ENCODE data around the gene CDKL1.

DNA sequence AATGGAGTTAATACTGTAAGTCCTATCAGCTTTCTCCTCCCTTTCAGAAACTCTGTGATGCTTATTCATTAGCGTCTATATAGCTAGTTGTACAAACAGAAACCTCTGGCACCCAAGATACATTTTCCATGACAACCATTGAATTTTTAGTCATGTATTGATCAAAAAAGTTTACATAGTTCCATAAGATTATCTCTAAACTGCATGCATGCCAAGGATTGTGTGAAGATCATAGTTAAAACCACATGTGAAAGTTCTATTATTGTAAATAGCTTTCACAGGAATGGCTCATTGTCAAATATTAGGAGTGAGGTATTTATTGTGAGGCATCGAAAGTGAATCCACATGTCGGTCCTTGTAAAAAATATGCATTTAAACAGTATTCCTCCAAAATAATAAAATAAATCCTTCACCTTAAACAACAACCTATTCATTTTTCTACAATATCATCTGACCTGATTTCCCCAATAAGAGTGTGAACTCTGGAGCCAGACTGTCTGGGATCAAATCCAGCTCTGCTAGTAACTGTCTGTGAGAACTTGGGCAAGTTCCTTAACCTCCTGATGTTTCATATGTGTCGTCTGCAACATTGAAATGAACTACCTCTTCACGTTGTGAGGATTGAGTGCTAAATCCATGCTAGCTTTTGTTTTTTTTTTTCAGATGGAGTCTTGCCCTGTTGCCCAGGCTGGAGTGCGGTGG lies 10.6 kb upstream of the CDKL1 start:
- no peak for TF ChIP-seq POLR2A (IDR thresholded peaks at IDR 0.05)
- TF ChIP-seq, protein P1, sequence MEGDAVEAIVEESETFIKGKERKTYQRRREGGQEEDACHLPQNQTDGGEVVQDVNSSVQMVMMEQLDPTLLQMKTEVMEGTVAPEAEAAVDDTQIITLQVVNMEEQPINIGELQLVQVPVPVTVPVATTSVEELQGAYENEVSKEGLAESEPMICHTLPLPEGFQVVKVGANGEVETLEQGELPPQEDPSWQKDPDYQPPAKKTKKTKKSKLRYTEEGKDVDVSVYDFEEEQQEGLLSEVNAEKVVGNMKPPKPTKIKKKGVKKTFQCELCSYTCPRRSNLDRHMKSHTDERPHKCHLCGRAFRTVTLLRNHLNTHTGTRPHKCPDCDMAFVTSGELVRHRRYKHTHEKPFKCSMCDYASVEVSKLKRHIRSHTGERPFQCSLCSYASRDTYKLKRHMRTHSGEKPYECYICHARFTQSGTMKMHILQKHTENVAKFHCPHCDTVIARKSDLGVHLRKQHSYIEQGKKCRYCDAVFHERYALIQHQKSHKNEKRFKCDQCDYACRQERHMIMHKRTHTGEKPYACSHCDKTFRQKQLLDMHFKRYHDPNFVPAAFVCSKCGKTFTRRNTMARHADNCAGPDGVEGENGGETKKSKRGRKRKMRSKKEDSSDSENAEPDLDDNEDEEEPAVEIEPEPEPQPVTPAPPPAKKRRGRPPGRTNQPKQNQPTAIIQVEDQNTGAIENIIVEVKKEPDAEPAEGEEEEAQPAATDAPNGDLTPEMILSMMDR (IDR thresholded peaks at IDR 0.05), result no peak

Data from esophagus squamous epithelium (tissue), 4 donors.